CD4-positive, alpha-beta memory T cell (primary cell): Measurements from ENCODE around the gene SNX3. TPM values are rescaled to one million over a fixed set of nuclear protein-coding genes. Genes with fewer than 3 reads are reported as not detected.

Experiments
- CTCF ChIA-PET: fragments of 350-600 bp; sonication (Branson Sonifier 250); formaldehyde crosslinking; loops from one replicate; lab custom pipeline; 2021; ENCODE audit warnings: inconsistent platforms; ENCODE audit not compliant: partially characterized antibody; lab: Charles Lee
- POLR2A ChIA-PET: fragments of 350-600 bp; sonication (Branson Sonifier 250); formaldehyde crosslinking; loops from one replicate; lab custom pipeline; 2021; ENCODE audit not compliant: partially characterized antibody; lab: Charles Lee
- DNase-seq, 5 donors: peaks; one replicate each; pipeline versions ENCODE4 v3.0.0 to v3.0.0-alpha.2; 2020 to 2022; ENCODE audit warnings: mixed read lengths in 1 of 5
- H3K27ac ChIP-seq: one replicate; pipeline ENCODE4 v1.7.0; 2013; ENCODE audit warnings: low read depth, low read length
- H3K27me3 ChIP-seq: 2 replicates; pipeline ENCODE4 v1.7.0; 2013; ENCODE audit warnings: mild to moderate bottlenecking, low read length, moderate library complexity; ENCODE audit not compliant: insufficient read depth
- H3K36me3 ChIP-seq: 2 replicates; pipeline ENCODE4 v1.7.0; 2013; ENCODE audit warnings: mild to moderate bottlenecking, low read length, moderate library complexity; ENCODE audit not compliant: insufficient read depth
- H3K4me1 ChIP-seq: 2 replicates; pipeline ENCODE4 v1.7.0; 2013; ENCODE audit warnings: mild to moderate bottlenecking, low read length, moderate library complexity; ENCODE audit not compliant: insufficient read depth
- H3K4me3 ChIP-seq, 2 donors: one replicate each; pipeline ENCODE4 v1.7.0; 2013; ENCODE audit warnings: low read length in 2 of 2, mild to moderate bottlenecking in 1 of 2
- H3K9me3 ChIP-seq, 2 donors: one replicate each; pipeline ENCODE4 v1.7.0; 2013; ENCODE audit warnings: low read length in 2 of 2, control low read depth in 1 of 2; ENCODE audit not compliant: control insufficient read depth in 1 of 2
- H3K27ac Mint-ChIP-seq, 7 donors: one replicate each; pipeline ENCODE4 v1.8.0; 2020 to 2021; ENCODE audit warnings: mixed read lengths in 7 of 7, mild to moderate bottlenecking in 6 of 7, inconsistent platforms in 3 of 7, moderate library complexity in 3 of 7
- H3K27me3 Mint-ChIP-seq, 2 donors: one replicate each; pipeline ENCODE4 v1.8.0; 2020 to 2021; ENCODE audit warnings: mixed read lengths in 2 of 2
- H3K36me3 Mint-ChIP-seq, 2 donors: one replicate each; pipeline ENCODE4 v1.8.0; 2020 to 2021; ENCODE audit warnings: mixed read lengths in 2 of 2, inconsistent platforms in 1 of 2, mild to moderate bottlenecking in 1 of 2
- H3K4me1 Mint-ChIP-seq, 4 donors: one replicate each; pipeline ENCODE4 v1.8.0; 2020 to 2021; ENCODE audit warnings: mixed read lengths in 4 of 4, mild to moderate bottlenecking in 1 of 4
- H3K4me3 Mint-ChIP-seq, 8 donors: one replicate each; pipeline ENCODE4 v1.8.0; 2020 to 2021; ENCODE audit warnings: mixed read lengths in 8 of 8, mild to moderate bottlenecking in 7 of 8, moderate library complexity in 6 of 8, inconsistent platforms in 3 of 8
- H3K9me3 Mint-ChIP-seq, 8 donors: one replicate each; pipeline ENCODE4 v1.8.0; 2020 to 2021; ENCODE audit warnings: mixed read lengths in 8 of 8, mild to moderate bottlenecking in 5 of 8, inconsistent platforms in 3 of 8, moderate library complexity in 1 of 8
- intact Hi-C: fragments of 100-400 bp; cut with micrococcal nuclease; formaldehyde crosslinking; loops from one replicate; pipeline ENCODE4 v1.15.1; 2023
- polyA plus RNA-seq, 2 donors: library from polyadenylated mRNA; unstranded; fragments of 300-500 nt; fragmentation: Illumina TruSeq; gene quantifications; one replicate each; pipeline ENCODE4 v1.2.3, GENCODE V29; 2021
- total RNA-seq, 2 experiments: library from RNA; stranded (reverse); gene quantifications; one replicate each; pipeline ENCODE4 v1.2.3, GENCODE V29; 2021

The SNX3 gene
- total and polyA plus RNA-seq, 4 experiments from 2014 or later: 65.9 to 261 (median 127) TPM

DNA sequence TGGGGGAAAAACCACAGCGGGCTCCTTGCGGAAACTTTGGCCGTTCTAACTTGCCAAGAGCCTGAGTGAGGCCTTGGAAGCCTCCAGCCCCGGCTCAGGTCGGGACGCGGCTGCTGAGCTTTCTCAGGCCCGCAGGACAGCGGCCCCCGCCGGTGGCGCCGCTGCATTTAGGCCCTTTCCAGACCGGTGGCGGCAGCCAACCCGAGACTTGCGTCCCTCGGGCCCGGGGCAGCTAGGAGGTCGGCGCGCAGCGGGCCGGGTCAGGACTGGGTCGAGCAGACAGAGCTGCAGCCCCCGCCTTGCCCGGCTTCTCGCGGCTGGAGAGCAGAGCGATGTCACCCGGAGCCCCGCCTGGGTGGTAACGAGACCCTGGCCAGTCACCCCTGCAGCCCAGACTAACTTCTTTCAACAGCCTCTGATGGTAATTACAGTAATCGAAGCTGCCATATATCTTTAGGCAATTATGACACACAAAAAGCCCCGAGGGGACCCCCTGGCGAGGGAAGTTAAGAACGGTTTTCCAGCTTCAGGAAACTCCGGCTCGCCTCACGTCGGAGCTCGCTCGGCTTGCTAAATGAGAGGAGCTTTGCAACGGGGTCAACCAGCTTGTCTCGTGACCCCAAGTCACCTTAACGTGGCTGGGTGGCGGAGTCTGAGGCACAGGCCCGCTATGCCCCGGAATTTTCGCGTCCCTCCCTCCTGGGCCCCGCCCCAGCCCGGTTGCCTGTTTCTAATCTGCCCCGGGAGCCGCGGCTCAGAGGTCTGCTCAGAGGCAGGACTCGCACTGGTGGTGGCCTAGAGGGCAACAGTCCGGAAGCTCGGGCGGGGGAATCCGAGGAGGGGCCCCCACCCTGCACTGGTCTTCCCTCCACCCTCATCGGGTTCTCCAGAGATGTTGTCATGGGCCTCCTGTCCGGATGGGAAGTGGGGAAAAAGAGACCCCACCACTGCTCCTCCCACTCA lies 92.1 kb downstream of the SNX3 start:
- Mint-ChIP-seq H3K4me1 (peaks cover 24 to 64% (median 38%) of the 10 kb centered on the region in 4 donors), H3K27ac (peak overlapping the region in 1 of 7 donors; percentile 16), H3K36me3 (no peaks in the 10 kb centered on the region), H3K27me3 (peaks cover 60 to 75% of the 10 kb centered on the region in 2 donors), H3K4me3 (peak overlapping the region; percentile 68 to 83 (median 75)), H3K9me3 (peaks cover 0 to 3% (median 0%) of the 10 kb centered on the region in 8 donors)
- Histone ChIP-seq H3K9me3 (no peaks in the 10 kb centered on the region), H3K27me3 (peaks cover 63% of the 10 kb centered on the region), H3K27ac (no peak overlapping the region), H3K4me1 (peaks cover 55% of the 10 kb centered on the region), H3K4me3 (peak overlapping the region in 1 of 2 donors; percentile 22), H3K36me3 (no peaks in the 10 kb centered on the region)
- ChIA-PET CTCF (interaction anchor here (0.9 kb wide), 1 partner anchor 13 kb away, joined by 3 read pairs; no protein-coding TSS in a partner anchor), POLR2A (no interaction called here)
- no peak for DNase-seq
- intact Hi-C loops: no loop called here

DNA sequence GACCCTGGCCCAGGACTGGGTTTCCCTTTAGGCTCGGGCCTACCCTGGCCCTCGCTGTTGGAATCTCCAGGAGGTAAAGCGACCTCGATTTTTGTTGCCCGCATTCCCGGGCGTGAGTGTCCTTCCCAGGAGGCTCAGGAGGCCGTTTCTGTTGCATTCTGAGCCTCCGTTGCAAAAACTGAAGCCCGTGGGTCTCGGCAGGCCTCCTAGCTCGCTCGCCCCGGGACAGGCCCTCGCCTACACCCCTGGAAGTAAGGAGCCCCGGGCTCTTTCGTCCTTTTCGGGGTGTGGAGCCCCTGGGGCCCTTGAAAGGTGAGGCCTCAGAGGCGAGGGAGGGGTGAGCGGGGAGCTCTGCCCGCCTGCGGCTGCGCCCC lies 92.8 kb downstream of the SNX3 start:
- ChIA-PET CTCF (no interaction called here), POLR2A (no interaction called here)
- Histone ChIP-seq H3K9me3 (no peaks in the 10 kb centered on the region), H3K4me3 (no peak overlapping the region), H3K27ac (no peak overlapping the region), H3K27me3 (peaks cover 70% of the 10 kb centered on the region), H3K4me1 (peaks cover 55% of the 10 kb centered on the region), H3K36me3 (no peaks in the 10 kb centered on the region)
- Mint-ChIP-seq H3K36me3 (no peaks in the 10 kb centered on the region), H3K27me3 (peaks cover 63 to 79% of the 10 kb centered on the region in 2 donors), H3K4me1 (peaks cover 24 to 69% (median 40%) of the 10 kb centered on the region in 4 donors), H3K27ac (peak overlapping the region in 1 of 7 donors; percentile 55), H3K9me3 (peaks cover 0 to 3% (median 0%) of the 10 kb centered on the region in 8 donors), H3K4me3 (peak overlapping the region; percentile 6 to 81 (median 72))
- intact Hi-C loops: no loop called here
- DNase-seq: no peak

DNA sequence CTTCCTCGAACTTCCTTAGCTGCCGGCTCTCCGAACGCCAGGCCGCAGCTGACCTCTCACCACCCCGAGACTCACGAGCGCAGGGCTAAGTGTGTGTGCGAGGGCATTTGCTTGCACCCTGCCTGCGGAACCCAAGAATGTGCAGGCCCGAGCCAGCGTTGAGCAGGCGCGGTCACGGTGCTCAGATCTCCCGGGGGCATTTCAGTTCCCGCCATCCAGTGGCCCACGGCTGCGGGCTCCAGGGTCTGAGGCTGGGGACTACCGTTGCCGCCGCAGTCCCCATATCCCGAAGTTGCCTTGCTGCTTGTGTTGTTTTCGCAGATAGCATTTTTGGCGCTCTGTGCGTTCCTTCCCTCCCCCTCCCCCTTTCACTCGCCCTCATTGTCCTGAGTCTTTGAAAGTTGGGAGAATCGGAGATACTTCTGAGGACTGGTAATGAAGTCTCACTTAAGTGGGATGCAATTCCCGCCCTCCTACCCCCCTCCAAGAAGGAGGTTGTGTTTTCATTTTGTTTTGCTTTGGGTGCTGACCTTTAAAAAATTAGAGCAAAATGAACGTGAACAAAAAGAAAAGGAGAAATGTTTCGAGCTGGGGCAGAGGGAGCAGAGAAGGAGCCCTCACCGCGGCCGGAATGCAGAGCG lies 93.3 kb downstream of the SNX3 start:
- peaks cover 62 to 78% of the 10 kb centered on the region in 2 donors for H3K27me3 Mint-ChIP-seq
- peaks cover 24 to 69% (median 40%) of the 10 kb centered on the region in 4 donors for H3K4me1 Mint-ChIP-seq
- Histone ChIP-seq H3K36me3 (no peaks in the 10 kb centered on the region), H3K9me3 (no peaks in the 10 kb centered on the region), H3K27ac (no peak overlapping the region), H3K27me3 (peaks cover 76% of the 10 kb centered on the region), H3K4me1 (peaks cover 55% of the 10 kb centered on the region), H3K4me3 (no peak overlapping the region)
- CTCF ChIA-PET: no interaction called here
- H3K4me3 Mint-ChIP-seq: peak overlapping the region; percentile 51 to 81 (median 72)
- H3K36me3 Mint-ChIP-seq: no peaks in the 10 kb centered on the region
- POLR2A ChIA-PET: no interaction called here
- DNase-seq: no peak
- intact Hi-C loops: no loop called here
- peak overlapping the region in 1 of 7 donors; percentile 55 for H3K27ac Mint-ChIP-seq
- H3K9me3 Mint-ChIP-seq: peaks cover 0 to 3% (median 0%) of the 10 kb centered on the region in 8 donors

DNA sequence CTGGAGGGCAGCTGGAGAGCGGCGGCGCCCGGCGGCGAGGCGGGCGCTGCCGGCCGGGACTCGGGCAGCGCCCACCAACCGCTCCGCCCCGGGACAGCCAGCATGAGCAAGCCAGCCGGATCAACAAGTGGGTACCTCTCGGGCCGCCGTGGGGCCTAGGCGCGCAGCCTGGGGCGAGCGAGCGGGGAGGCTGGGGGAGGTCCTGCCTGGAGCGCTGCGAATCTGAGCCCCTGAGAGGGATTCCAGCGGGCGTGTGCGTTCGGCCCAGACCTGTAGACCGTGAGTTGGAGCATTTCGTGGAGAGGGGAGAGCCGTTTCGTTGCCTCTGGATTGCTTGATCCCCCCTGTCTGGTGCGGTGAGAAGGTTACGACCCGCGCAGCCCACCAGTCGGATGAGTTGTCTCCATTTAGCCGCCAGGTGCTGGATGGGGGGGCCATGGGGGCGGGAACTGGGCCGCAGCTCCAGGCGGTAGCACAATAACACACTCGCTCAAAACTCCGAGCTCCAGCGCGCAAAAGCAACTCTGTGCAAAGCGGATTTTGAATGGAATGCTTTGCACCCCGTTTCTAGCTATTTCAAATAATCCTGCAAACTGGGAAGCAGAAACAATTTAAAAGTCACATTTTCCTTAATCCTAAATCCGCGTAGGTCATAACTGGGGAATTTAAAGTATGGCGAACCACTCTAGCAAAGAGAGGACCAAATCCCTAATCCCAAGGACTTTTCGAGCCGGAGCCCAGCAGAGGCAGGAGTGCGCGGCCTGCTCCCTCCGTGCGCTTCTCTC lies 94.0 kb downstream of the SNX3 start:
- Histone ChIP-seq H3K36me3 (no peaks in the 10 kb centered on the region), H3K27ac (no peak overlapping the region), H3K4me1 (peaks cover 55% of the 10 kb centered on the region), H3K27me3 (peaks cover 76% of the 10 kb centered on the region), H3K9me3 (no peaks in the 10 kb centered on the region), H3K4me3 (no peak overlapping the region)
- ChIA-PET POLR2A (no interaction called here), CTCF (no interaction called here)
- DNase-seq: no peak
- Mint-ChIP-seq H3K4me1 (peaks cover 24 to 69% (median 40%) of the 10 kb centered on the region in 4 donors), H3K27me3 (peaks cover 62 to 78% of the 10 kb centered on the region in 2 donors), H3K4me3 (peak overlapping the region in 7 of 8 donors; percentile 51 to 81 (median 67)), H3K36me3 (no peaks in the 10 kb centered on the region), H3K9me3 (peaks cover 0 to 3% (median 0%) of the 10 kb centered on the region in 8 donors), H3K27ac (peak overlapping the region in 1 of 7 donors; percentile 55)
- intact Hi-C loops: no loop called here

DNA sequence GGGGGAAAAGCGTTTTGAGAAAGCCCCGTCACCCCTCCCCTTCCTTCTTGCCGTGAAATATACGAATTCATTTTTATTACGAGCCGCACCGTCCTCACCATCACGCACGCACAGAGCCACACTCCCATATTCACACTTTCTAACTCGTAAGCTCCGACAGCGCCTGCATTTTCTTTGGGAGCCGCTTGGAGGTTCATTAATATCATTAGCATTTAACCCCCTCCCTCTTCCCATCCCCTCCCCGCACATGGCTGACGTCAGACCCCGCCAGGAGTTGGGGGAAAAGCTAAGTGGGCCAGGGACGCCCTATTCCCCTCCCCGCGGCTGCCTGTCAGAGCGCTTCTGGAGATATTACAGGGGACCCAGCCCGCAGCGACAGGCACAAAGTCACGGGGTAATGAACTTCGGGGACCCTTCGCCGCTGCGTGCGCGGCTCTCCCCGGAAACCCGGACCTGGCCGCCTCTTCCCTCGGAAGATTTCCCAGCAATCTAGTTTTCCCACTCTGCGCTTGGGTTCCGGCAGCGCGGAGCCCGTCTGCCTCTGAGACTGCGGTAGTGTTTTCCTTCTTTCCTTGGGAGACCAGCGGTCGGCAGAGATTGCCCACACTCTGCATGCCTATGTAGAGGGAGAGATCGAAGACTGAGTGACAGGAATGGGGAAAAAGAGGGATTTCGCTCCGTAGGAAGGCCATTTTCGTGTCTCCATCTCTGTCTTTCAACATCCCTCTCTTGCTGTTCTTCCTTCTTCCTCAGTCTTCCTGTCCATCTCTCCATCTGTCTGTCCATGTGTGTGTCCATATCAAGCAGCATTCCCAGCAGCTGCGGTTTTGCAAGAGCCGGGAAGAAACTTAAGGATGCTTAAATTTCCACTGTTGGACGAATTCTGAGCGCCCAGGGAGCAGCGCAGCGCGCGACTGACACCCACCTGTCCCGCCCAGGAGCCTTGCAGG lies 94.9 kb downstream of the SNX3 start, which contains the start of gene NR2E1:
Gene NR2E1, plus strand, starts transcription at position 309 of the 950 bp plus-strand sequence. CDS start 744 bp downstream, outside the sequence.
- peak within 1 kb of the TSS in 3 of 7 donors; percentile 9 to 57 (median 35) for H3K27ac Mint-ChIP-seq
- Histone ChIP-seq H3K36me3 (no peaks in the 10 kb centered on the region), H3K4me3 (no peak within 1 kb of the TSS), H3K4me1 (peaks cover 52% of the 10 kb centered on the region), H3K27me3 (peaks cover 77% of the 10 kb centered on the region), H3K27ac (no peak within 1 kb of the TSS), H3K9me3 (no peaks in the 10 kb centered on the region)
- CTCF ChIA-PET: no interaction called here
- intact Hi-C loops: no loop called here
- no peaks in the 10 kb centered on the region for H3K36me3 Mint-ChIP-seq
- peaks cover 23 to 63% (median 38%) of the 10 kb centered on the region in 4 donors for H3K4me1 Mint-ChIP-seq
- POLR2A ChIA-PET: no interaction called here
- peak within 1 kb of the TSS in 7 of 8 donors; percentile 39 to 81 (median 68) for H3K4me3 Mint-ChIP-seq
- H3K27me3 Mint-ChIP-seq: peaks cover 65 to 78% of the 10 kb centered on the region in 2 donors
- H3K9me3 Mint-ChIP-seq: peaks cover 0 to 3% (median 0%) of the 10 kb centered on the region in 8 donors
- no peak for DNase-seq
